Activated CD4-positive, alpha-beta T cell treated with anti-CD3 and anti-CD28 coated beads, Interleukin-2, amount 10 ng/mL, durations not matched to agents 24 days and 14 days (primary cell): Measurements from ENCODE around the gene DPM1. TPM values are rescaled to one million over a fixed set of nuclear protein-coding genes. Genes with fewer than 3 reads are reported as not detected.
A peak's percentile ranks its signal among the peaks of the same experiment; 100 is the strongest.

Source experiments
- DNase-seq: peaks from one replicate; pipeline ENCODE4 v3.0.0; 2022
- H3K27ac Mint-ChIP-seq: one replicate; pipeline ENCODE4 v1.8.0; 2022; ENCODE audit warnings: mild to moderate bottlenecking, mixed read lengths
- H3K27me3 Mint-ChIP-seq: one replicate; pipeline ENCODE4 v1.8.0; 2022; ENCODE audit warnings: mixed read lengths
- H3K36me3 Mint-ChIP-seq: one replicate; pipeline ENCODE4 v1.8.0; 2022; ENCODE audit warnings: low read depth, mild to moderate bottlenecking, mixed read lengths
- H3K4me1 Mint-ChIP-seq: one replicate; pipeline ENCODE4 v1.8.0; 2021; ENCODE audit warnings: mixed read lengths
- H3K4me3 Mint-ChIP-seq: one replicate; pipeline ENCODE4 v1.8.0; 2022; ENCODE audit warnings: mild to moderate bottlenecking, moderate library complexity, mixed read lengths
- H3K9me3 Mint-ChIP-seq: one replicate; pipeline ENCODE4 v1.8.0; 2021; ENCODE audit warnings: mixed read lengths
- intact Hi-C: fragments of 100-400 bp; cut with micrococcal nuclease; formaldehyde crosslinking; loops from one replicate; pipeline ENCODE4 v1.15.1; 2023
- total RNA-seq: library from RNA; stranded (reverse); gene quantifications from 2 replicates; pipeline ENCODE4 v1.2.3, GENCODE V29; 2022

DPM1 gene
- total RNA-seq = 61.2 and 68.3 TPM in 2 replicates

DNA sequence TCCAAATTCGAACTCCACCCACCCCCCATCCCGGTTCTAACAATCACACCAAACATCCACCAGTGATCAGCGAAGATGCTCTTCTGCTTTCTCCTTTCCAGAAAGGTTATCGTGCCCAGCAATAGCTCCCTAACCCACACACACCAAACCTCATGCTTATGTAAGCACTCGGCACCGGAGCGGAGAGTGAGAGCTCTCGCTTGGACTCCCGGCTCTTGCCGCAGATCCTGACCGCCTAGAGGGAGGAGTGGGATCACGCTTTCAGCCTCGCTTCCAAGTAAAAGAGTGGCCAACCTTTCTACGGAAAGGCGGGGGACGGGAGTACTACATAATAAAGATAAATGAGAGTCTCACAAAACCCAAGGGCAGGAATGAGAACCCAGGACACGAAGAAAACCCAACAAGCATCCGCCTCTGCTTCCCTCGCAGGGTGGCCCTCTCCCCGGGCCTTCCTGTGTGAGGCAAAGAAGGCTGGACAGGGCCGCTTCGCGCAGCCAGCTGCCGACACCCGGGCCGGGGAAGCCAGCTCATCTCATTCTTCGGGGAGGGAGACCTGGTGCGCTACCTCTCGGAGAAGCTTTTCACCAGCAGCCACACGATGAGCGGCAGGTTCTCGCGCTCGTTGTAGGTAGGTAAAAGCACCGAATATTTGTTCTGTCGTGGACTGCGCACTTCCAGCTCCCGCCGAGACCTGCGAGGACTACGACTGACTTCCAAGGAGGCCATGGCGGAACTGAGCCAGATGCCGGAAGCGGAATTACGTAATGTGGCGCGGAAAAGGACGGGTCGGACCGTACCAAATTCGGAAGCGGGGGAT, at the start of gene DPM1:
Gene DPM1 (minus strand): TSS at position 735 of the 817 bp plus-strand sequence. CDS start 9 bp downstream, at position 726.
- peak; percentile 97 for DNase-seq
- Mint-ChIP-seq H3K27ac (peak within 1 kb of the TSS; percentile 96), H3K4me1 (peaks cover 28% of the 10 kb centered on the region), H3K27me3 (no peaks in the 10 kb centered on the region), H3K4me3 (peak within 1 kb of the TSS; percentile 99), H3K9me3 (no peaks in the 10 kb centered on the region), H3K36me3 (peaks cover 34% of the 10 kb centered on the region)
- intact Hi-C loops = loop anchor here (1.0 to 5.0 kb wide), 3 partner anchors 27 to 163 kb away; partner anchors contain the start of genes ADNP and BCAS4

DNA sequence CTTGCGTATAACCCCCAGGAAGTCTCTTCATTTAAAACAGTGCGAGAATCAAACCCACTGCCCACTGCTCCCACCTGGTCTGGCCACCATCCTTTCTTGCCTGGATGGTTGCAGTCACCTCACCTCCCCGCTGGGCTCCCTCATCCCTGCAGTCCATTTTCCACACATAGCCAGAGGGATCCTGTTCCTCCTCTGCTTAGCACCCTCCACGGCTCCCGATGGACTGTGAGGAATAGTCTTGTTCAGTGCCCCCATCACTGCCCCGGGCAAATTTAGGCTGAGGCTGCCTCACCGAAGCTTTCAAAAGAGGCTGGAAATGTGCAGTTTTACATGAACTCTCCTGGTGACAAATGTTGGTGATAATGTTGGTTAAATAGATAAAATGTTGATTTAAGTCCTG, 46.9 kb upstream of the DPM1 start:
- Mint-ChIP-seq H3K9me3 (no peaks in the 10 kb centered on the region), H3K4me1 (peaks cover 2% of the 10 kb centered on the region), H3K27ac (no peak overlapping the region), H3K27me3 (peaks cover 6% of the 10 kb centered on the region), H3K36me3 (no peaks in the 10 kb centered on the region), H3K4me3 (no peak overlapping the region)
- DNase-seq = no peak
- intact Hi-C loops = no loop called here

DNA sequence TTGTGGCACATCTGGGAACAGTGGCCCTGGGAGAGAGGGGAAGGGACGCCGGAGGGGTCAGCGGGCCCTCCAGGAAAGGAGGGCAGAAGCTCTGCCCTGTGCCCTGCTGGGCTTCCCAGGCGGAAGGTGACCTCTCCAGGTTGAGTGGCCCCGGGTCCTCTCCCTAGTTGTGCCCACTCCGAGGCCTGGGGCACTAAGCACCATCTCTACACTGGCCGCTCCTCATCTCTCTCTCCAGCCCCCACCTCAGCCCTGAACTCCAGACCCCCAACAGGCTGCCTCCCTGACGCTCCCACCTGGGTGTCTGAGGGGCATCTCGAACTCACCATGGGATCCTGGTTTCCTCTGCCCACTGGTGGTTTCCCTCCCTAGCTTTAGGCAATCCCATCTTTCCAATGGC, 46.4 kb upstream of the DPM1 start:
- H3K27me3 Mint-ChIP-seq = peaks cover 6% of the 10 kb centered on the region
- intact Hi-C loops = no loop called here
- H3K4me1 Mint-ChIP-seq = peaks cover 2% of the 10 kb centered on the region
- H3K27ac Mint-ChIP-seq = no peak overlapping the region
- no peak for DNase-seq
- no peak overlapping the region for H3K4me3 Mint-ChIP-seq
- no peaks in the 10 kb centered on the region for H3K9me3 Mint-ChIP-seq
- no peaks in the 10 kb centered on the region for H3K36me3 Mint-ChIP-seq

DNA sequence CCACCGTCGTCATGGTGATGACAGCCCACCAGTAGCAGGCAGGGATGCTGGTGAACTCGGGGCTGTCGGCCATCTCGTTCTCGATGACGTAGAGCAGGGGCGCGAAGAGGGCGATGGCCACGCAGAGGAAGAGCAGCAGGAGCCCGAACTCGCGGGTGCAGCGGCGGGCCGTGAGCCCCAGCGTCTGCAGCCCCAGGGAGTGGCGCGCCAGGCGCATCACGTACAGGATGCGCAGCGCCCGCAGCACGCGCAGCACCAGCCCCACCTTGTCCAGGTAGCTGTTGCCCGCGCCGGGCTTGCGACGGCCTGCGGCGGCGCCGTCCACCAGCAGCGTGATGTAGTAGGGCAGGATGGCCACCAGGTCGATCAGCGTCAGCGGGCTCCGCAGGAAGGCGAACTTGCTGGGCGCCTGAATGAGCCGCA, 46.0 kb upstream of the DPM1 start:
- Mint-ChIP-seq H3K4me3 (no peak overlapping the region), H3K4me1 (peaks cover 2% of the 10 kb centered on the region), H3K27ac (no peak overlapping the region), H3K27me3 (peaks cover 8% of the 10 kb centered on the region), H3K36me3 (no peaks in the 10 kb centered on the region), H3K9me3 (no peaks in the 10 kb centered on the region)
- DNase-seq = no peak
- intact Hi-C loops = no loop called here

DNA sequence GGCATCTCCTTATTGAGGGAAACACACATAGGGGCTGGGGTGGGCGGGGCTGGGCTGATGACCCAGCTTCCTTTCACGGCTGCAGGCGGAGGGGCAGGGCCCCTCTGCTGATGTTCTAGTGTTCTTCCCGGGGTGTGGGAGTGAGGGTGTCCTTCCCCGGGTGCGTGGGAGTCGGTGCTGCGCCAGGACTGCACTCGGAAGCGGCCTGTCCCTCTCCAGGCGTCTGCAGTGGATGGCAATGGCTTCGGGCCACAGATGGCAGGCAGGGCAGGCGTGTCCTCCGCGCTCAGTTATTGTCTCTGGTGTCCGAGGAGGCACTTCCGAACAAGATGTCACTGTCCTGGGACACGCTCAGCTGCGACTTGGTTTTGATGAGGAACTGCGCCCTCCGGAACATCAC, 45.4 kb upstream of the DPM1 start:
- no peak for DNase-seq
- Mint-ChIP-seq H3K27ac (no peak overlapping the region), H3K9me3 (no peaks in the 10 kb centered on the region), H3K4me3 (no peak overlapping the region), H3K36me3 (no peaks in the 10 kb centered on the region), H3K4me1 (peaks cover 2% of the 10 kb centered on the region), H3K27me3 (peaks cover 11% of the 10 kb centered on the region)
- intact Hi-C loops = no loop called here

DNA sequence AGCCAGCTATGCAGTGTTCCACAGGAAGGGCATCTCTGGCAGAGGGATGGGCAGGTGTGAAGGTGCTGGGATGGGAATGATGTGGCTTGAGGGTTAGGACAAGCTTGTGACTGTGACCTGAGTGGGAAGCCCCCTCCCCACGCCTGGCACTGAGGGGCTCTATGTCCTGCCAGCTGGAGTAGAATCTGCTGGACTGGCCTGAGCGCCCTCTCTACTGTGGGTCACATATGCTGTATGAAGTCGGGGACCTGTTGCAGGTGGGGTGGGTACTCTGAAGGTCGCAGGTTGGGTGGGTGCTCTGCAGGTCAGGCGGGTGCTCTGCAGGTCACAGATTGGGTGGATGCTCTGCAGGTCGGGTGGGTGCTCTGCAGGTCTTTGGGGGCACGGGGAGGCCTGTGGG, 44.3 kb upstream of the DPM1 start:
- no peak for DNase-seq
- intact Hi-C loops = no loop called here
- Mint-ChIP-seq H3K27me3 (peaks cover 12% of the 10 kb centered on the region), H3K27ac (no peak overlapping the region), H3K4me1 (peaks cover 2% of the 10 kb centered on the region), H3K36me3 (no peaks in the 10 kb centered on the region), H3K4me3 (no peak overlapping the region), H3K9me3 (no peaks in the 10 kb centered on the region)

DNA sequence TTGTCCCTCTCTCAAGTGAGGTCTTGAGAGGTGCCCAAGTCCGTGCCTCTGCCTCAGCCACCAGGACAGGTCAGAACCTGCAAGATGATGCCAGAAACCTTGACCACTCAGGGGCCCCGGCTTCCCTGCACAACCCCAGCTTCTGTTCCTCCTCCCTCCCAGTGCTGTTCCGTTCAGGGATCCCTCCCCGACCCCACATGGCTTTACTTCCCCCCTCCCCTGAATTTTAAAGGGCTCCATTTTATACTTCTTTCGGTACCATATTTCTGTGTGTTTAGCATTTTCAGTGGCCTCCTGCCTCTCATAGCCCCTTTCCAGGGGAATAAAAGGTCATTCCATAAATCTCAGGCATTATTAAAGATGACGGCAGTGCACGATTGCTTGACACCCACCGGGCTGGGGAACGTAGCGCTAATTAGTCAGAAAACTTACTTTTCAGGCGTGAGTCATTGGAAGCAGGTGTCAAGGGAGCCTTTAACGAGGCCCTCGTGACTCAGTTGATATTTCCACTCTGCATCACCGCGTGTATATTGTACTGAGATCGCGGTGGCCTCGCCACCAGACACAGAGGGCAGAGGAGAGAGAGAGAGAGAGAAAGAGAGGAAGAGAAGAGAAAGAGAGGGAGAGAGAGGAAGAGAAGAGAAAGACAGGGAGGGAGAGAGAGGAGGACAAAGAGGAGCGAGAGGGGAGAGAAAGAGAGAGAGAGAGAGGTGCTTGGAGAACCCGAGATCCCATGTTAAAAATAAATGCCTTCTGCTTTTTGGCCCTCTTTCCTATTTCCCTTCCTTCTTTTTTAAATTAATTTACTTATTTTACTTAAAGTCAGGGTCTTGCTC, 43.3 kb upstream of the DPM1 start:
- H3K27ac Mint-ChIP-seq = no peak overlapping the region
- peaks cover 2% of the 10 kb centered on the region for H3K4me1 Mint-ChIP-seq
- no peak for DNase-seq
- no peaks in the 10 kb centered on the region for H3K36me3 Mint-ChIP-seq
- H3K4me3 Mint-ChIP-seq = no peak overlapping the region
- peaks cover 12% of the 10 kb centered on the region for H3K27me3 Mint-ChIP-seq
- H3K9me3 Mint-ChIP-seq = no peaks in the 10 kb centered on the region
- intact Hi-C loops = no loop called here

DNA sequence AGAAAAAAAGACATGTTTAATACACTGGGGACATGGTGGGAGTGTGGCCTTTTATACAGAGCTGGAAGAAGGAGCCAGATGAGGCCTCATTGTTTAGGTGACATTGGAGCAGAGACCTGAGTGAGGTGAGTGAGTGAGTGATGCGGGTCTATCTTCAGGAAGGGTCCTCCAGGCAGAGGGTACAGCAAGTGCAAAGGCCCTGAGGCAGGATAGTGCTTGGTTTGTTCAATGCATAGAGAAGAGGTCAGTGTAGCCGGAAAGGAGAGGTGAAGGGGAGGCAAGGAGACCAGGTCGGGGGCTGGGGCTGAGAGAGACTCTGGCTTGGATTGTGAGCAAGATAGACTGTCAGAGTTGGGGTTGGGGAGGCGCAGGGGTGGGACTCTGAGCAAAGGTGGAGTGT, 41.0 kb upstream of the DPM1 start:
- no peaks in the 10 kb centered on the region for H3K36me3 Mint-ChIP-seq
- no peaks in the 10 kb centered on the region for H3K9me3 Mint-ChIP-seq
- peaks cover 2% of the 10 kb centered on the region for H3K4me1 Mint-ChIP-seq
- intact Hi-C loops = no loop called here
- no peak overlapping the region for H3K4me3 Mint-ChIP-seq
- DNase-seq = no peak
- H3K27ac Mint-ChIP-seq = no peak overlapping the region
- H3K27me3 Mint-ChIP-seq = peaks cover 12% of the 10 kb centered on the region

DNA sequence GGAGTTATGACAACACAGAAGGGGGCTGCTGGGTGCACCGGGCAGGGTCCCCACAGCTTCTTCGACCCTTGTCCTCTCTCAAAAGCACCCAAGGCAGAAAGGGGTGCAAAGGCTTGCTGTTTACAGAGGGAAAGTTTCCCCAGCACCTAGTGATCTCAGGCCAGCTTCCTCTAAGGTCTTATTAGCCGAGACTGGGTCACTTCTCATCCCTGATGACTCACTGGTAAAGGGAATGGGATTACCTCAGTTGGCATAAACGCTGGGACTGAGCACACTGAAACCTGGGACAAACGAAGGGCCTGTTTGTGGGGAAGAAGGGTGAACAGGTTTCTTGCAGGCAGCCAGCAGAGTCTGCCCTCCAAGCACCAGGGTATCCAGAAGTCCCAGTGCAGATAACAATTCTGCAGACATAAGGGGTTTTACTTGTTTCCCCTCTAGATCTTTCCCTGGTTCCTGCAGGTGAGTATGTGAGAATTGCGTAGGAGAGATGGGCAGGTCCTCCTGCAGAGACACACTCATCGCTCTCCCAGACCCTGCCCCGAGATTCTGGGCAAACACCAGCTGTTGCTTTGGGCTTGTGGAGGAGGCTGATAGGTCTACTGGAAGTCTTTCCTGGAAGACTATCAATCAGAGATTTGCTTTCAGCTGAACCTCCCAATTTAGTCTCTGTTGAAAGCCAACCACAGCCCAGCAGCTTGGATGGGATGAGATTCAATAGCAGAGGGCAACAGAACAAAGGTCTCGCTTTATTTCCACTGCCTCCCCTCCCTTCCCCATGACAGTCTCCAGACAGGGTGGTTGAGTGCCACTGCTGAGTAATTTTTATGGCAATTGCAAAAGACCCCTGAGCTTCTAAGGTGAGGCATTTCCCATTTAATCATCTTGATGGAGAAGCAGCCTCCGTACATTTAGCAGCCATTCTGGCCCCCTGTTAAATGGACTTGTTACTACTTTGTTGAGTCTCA, 38.9 kb upstream of the DPM1 start:
- intact Hi-C loops = no loop called here
- peaks cover 3% of the 10 kb centered on the region for H3K9me3 Mint-ChIP-seq
- no peak overlapping the region for H3K27ac Mint-ChIP-seq
- peaks cover 9% of the 10 kb centered on the region for H3K27me3 Mint-ChIP-seq
- DNase-seq = no peak
- no peaks in the 10 kb centered on the region for H3K36me3 Mint-ChIP-seq
- H3K4me3 Mint-ChIP-seq = no peak overlapping the region
- peaks cover 6% of the 10 kb centered on the region for H3K4me1 Mint-ChIP-seq

DNA sequence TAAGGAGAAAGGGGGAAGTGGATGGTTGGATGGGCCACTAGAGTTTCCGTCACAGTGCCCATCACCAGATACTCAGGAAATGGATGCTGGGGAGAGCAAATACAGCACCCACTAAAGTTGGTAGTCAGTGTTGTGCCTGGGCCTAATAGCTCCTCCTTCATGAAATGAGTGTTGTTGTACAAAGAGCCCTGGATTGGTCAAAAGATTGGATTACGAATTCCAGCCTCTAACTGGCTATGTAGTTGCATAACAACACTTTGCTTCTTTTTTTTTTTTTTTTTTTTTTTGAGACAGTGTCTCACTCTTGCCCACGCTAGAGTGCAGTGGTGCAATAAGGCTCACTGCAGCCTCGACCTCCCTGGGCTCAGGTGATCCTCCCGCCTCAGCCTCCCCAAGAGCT, 37.2 kb upstream of the DPM1 start:
- Mint-ChIP-seq H3K36me3 (no peaks in the 10 kb centered on the region), H3K9me3 (peaks cover 3% of the 10 kb centered on the region)

DNA sequence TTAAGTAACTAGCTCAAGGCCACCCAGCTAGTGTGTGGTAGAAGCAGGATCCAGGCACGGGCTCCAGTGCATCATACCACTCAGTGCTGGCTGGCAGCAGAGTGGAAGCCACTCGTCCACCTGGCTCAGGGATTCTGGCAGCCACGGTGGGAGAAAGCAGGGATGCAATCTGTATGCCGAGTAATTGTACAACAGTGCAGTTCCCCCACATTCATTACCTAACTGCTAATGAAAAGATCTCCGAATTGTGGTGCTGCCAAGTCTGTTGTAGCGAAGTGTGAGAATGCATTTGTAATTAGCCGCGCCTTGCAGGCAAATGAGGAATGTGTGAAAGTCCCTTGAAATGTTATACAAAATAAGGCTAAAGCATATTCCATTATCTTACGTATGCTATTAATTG, 35.5 kb upstream of the DPM1 start:
- Mint-ChIP-seq H3K36me3 (no peaks in the 10 kb centered on the region), H3K27ac (no peak overlapping the region), H3K4me3 (no peak overlapping the region), H3K4me1 (peaks cover 4% of the 10 kb centered on the region), H3K9me3 (peaks cover 3% of the 10 kb centered on the region), H3K27me3 (peaks cover 4% of the 10 kb centered on the region)
- DNase-seq = no peak
- intact Hi-C loops = no loop called here

More for the DNA sequence above, 37.2 kb upstream of the DPM1 start:
- Mint-ChIP-seq H3K27ac (no peak overlapping the region), H3K4me1 (peaks cover 4% of the 10 kb centered on the region), H3K4me3 (no peak overlapping the region), H3K27me3 (peaks cover 5% of the 10 kb centered on the region)
- no peak for DNase-seq
- intact Hi-C loops = no loop called here

DNA sequence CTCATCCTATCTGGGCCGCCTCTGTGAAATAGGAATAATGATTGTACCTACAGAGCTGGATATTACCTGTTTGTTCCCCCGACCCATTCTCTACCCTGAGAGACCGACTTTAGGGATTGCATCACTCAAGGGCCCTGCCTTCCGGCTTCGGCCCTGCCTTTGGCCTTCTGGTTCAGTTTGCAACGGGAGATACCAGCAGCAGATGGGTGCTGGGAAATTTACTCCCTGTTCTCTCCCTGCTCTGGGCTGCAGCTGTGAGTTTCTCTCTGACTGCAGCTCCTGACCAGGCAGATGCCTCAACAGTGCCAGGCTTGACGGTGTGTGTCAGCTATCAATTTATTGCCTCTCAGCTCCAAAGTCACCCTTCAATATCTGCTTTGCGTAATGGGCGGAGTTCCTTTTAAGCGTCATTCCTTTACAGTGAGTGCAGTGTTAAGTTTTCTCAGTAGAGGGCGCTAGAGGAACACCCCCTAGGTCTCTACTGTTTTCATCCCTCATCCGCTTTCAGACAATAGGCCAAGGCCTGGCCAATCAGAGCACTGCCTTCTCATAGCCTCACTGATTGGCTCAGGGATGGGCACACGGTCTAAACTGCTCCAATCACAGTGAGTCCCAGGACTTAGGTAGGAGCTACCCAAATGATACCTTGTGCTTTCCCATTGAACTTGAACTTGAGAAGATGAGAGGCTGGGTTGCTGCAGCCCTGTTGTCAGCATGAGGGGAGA, 34.6 kb upstream of the DPM1 start:
- Mint-ChIP-seq H3K4me1 (peaks cover 4% of the 10 kb centered on the region), H3K9me3 (peaks cover 3% of the 10 kb centered on the region), H3K27me3 (peaks cover 1% of the 10 kb centered on the region), H3K4me3 (no peak overlapping the region), H3K36me3 (no peaks in the 10 kb centered on the region), H3K27ac (no peak overlapping the region)
- DNase-seq = peak; percentile 86
- intact Hi-C loops = no loop called here

DNA sequence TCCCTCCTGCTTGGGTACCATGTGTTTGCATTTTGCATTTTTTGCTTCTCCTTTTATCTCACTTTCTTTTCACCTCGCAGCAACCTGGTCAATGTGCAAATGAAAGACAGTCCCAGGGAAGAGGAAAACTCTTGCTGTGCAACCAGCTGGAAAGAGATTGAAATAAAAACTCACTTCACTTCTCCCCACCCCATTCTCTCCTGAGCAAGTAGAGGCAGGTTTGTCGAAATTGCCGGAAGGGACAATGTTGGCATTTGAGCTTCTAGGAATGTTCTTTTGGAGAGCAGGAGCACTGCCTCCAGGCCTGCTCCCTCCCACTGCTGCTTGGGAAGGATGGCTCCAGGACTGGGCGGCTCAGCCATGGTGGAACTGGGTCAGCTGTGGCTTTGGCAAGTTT, 34.0 kb upstream of the DPM1 start:
- intact Hi-C loops = no loop called here
- H3K27ac Mint-ChIP-seq = no peak overlapping the region

More for the DNA sequence above, 34.0 kb upstream of the DPM1 start:
- Mint-ChIP-seq H3K9me3 (peaks cover 3% of the 10 kb centered on the region), H3K27me3 (peaks cover 3% of the 10 kb centered on the region), H3K4me3 (no peak overlapping the region), H3K36me3 (no peaks in the 10 kb centered on the region), H3K4me1 (peaks cover 8% of the 10 kb centered on the region)
- no peak for DNase-seq
